HG03135 (cell line): ENCODE measurements around the gene C2CD3.
"Not testable (repeated sequence)": the region's sequence is repeated elsewhere in the genome, so short reads cannot be mapped to it uniquely, and the experiment has no call there.

Experiments used
- ATAC-seq: cut with Tn5 transposase; IDR thresholded peaks from one replicate; pipeline ENCODE4 v1.9.1; 2021; ENCODE audit warnings: mild to moderate bottlenecking, moderate library complexity; ENCODE audit not compliant: unreplicated experiment

Gene C2CD3

DNA sequence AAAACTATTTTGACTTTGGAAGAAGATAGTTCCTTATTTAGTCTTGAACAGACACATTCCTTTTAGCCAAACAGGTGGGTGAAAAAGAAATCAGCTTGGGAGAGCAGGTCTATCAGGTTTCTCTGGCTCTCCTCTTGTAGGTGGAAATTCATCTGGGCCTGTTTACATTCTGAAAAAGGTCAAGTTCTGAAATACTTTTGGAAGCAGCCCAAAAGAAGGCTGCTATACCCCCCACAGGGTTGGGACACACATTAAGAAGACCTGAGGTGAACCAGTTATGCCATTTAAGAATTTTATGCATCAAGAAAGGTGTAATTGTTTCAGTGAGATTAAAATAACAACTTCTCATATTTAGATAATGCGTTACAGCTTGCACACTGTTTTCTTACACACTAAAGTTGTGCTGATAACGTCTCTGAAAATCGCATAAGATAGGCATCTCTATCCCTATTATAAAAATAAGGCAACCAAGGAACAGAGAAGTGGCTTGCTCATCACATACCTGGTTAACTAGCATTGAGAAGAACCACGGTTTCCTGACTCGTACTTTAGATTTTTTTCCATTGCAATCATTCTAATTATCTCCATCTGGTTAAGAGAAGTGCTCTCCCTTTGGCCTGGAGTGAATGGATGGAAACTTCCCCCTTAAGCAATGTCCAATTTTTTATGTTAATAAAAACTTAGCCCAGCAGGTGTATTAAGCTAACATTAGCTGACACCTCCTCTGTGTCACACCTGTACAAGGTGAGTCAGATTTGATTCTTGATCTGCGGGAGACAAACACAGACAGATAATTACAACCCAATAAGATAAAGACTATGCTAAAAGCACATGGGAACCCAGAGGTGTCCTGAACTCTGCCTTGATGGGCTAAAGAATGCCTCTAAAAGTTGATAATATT lies 101.4 kb downstream of the C2CD3 start:
- no peak for ATAC-seq

DNA sequence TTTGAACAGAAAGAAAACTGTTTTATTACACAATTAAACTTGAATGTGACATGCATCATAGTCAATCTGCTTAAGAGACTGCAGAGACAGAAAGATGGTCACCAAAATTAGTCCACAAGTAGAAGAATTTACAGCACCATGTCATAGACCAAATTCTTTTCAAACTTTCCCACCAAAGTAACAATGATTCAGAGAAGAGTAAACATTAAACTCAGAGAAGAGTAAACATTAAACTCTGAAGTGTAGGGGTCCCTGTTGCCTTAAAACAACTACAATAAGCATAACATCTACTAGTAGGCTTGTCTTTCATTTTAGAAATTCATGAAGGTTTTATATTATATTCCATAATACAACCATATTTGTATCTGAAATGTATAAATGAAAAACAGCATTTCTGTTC lies 104.1 kb downstream of the C2CD3 start:
- not testable (repeated sequence) for ATAC-seq

- not testable (repeated sequence) for ATAC-seq
Observed at GRCh38 chr11:74065534-74065933, 105.3 kb downstream of the C2CD3 start.

- not testable (repeated sequence) for ATAC-seq
Observed at GRCh38 chr11:74063628-74064027, 107.2 kb downstream of the C2CD3 start.

DNA sequence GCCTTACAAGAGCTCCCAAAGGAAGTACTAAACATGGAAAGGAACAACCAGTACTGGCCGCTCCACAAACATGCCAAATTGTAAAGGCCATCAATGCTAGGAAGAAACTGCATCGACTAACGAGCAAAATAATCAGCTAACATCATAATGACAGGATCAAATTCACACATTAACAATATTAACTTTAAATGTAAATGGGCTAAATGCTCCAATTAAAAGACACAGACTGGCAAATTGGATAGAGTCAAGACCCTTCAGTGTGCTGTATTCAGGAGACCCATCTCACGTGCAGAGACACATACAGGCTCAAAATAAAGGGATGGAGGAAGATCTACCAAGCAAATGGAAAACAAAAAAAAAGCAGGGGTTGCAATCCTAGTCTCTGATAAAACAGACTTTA lies 109.2 kb downstream of the C2CD3 start:
- not testable (repeated sequence) for ATAC-seq

GRCh38 chr11:74057249-74058151 lies 113.3 kb downstream of the C2CD3 start:
- ATAC-seq: no peak

DNA sequence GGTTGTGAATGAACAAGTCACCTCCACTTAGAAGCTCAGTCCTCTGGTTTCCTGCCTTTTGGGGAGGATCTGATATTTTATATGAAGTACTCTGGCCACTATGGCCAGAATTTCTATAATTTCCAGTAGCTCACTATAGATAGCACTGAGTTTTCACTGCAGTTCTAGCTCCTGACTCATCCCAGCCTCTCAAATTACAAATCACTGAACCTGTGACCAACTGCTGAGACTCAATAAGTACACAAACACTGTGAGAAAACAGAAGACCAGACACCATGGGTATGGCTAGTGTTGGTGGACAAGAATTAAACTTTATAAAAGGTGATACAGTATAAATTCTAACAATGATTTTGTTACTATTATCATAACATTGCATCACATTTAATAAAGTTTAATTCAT lies 114.9 kb downstream of the C2CD3 start:
- ATAC-seq: no peak

DNA sequence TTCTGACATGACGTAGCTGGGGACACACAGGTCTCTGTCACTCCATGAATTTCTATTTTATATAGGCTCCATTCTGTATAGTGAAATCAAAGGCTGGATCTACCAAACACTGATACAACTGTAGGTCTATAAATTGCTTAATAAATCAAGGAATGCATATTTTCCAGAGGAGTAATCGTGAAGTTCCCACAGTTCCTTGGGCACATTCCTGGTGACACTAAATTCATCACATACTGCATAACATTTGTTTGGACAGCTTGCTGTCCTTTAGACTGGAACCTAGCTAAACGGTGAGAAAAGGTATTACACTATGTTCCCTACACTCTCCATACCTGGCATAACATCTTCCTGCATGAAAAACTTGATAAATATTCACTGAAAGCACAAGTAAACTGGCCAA lies 120.3 kb downstream of the C2CD3 start:
- no peak for ATAC-seq

DNA sequence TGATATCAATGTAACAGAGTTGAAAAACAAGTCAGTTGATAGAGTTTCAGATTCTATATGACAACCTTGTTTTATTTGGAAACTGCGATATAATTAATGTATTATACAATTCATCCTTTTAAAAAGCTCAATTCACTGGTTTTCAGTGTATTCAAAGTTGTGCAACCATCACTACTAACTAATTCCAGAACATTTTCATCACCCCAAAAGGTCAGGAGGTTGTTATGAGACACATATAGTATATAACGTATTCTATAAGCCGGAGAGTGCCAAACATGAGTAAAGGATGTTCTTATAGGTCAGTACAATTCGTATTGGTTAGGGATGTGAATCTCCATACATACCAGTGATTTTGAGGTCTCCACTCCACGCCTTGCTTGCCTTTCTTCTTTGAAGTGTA lies 121.8 kb downstream of the C2CD3 start:
- no peak for ATAC-seq

DNA sequence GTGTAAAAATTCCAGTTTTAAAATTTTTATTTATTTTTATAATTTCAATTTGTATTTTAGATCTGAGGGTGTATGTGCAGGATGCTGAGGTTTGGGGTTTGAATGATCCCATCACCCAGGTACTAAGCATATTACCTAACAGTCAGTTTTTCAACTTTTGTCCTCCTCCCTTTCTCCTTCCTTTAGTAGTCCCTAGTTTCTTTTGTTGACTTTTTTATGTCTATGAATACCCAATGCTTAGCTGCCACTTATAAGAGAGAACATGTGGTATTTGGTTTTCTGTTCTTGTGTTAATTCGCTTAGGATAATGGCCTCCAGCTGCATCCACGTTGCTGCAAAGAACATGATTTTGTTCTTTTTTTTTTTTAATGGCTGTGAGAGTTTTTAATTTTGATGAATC lies 126.3 kb downstream of the C2CD3 start:
- ATAC-seq: no peak

- ATAC-seq: no peak
Observed at GRCh38 chr11:74043450-74043849, 127.4 kb downstream of the C2CD3 start.

- ATAC-seq: no peak
Observed at GRCh38 chr11:74037309-74037708, 133.5 kb downstream of the C2CD3 start.

- no peak for ATAC-seq
Observed at GRCh38 chr11:74035264-74035663, 135.5 kb downstream of the C2CD3 start.

DNA sequence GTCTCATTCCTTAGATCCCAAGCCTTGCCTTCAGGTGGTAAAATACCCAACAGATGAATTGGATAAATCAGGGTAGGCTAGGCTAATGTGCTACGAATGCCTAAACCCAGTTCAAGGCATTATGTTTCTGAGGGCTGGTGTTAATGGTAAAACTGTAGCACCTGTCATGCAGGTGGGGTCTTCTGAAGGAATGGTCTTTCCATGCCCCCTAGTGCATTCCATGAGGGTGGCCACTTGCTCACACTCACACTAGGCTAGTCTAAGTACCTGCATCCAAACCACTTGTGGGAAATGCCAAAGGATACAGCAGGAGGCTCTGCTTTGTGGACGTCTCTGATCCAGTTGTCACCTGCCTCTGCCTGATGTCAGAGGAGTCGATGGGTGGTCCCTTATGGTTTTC lies 137.8 kb downstream of the C2CD3 start:
- no peak for ATAC-seq

DNA sequence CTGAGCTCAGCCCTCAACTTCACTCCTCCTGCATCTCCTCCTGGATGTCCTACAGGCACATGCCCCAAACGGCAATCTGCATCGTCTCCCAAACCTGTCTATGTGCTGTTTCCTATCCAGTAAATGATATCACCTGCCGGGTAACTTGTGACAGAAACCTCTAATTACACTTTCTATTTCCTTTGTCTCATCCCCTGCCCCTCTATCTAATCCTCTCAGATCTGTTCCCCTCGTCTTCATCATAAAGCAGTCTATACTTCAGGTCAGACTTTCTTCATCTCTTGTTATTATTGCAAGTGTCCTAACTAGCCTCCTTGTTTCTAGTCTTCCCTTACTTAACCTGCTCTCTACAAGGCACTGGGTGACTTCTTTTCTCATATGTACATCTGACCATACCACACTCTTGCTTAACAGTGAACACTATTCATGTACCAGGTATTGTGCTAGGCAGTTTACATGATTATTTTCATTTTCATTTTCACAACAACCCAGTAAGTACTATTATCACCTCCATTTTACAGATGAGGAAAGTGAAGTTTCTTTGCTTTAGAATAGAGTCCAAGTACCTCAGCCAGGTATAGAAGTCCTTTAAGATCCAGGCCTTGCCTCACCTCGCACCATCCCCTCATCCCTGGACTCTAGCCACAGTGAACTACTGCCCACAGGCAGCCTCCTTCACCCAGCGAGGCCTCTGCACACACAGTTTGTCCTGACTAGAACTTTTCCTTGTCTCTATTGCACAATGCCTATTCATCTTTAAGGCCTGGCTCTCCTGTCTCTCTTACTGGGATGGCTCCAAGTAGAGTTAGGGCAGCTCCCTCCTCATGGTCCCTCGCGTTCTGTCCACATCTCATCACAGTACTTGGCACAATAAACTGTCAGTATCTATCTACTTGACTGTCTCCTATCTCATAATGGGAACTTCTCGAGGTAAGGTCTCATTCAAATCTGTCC lies 139.8 kb downstream of the C2CD3 start:
- ATAC-seq: no peak

DNA sequence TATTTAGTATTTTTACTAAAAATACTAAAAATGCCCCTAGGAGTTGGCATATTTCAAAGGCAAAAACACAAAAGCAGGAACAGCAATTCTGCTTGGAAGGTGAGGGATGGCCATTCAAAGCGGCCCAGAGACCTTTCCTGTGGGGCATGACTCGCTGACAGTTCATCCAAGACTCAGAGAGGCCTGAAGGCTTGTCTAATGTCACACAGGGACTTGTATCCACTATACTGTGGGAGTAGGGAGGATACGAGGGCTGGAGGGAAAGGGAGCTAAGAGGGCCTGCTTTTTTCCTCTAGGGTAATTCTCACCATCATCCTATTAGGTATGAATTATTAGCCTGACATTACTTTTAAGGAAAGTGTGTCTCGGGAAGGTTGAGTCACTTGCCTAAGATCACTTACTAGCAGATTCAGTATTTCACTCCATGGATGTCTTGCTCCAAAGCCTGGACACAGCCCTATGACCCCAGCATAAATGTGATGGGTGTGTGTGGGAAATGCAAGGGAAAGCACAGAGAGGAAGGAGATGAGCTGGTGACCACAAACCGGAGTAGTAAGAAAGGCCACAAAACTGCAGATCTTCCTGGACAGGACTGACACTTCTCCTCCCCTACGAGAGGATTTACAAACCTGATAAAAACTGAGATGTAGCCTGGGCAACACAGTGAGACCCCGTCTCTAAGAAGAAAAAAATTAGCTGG lies 145.2 kb downstream of the C2CD3 start:
- no peak for ATAC-seq

DNA sequence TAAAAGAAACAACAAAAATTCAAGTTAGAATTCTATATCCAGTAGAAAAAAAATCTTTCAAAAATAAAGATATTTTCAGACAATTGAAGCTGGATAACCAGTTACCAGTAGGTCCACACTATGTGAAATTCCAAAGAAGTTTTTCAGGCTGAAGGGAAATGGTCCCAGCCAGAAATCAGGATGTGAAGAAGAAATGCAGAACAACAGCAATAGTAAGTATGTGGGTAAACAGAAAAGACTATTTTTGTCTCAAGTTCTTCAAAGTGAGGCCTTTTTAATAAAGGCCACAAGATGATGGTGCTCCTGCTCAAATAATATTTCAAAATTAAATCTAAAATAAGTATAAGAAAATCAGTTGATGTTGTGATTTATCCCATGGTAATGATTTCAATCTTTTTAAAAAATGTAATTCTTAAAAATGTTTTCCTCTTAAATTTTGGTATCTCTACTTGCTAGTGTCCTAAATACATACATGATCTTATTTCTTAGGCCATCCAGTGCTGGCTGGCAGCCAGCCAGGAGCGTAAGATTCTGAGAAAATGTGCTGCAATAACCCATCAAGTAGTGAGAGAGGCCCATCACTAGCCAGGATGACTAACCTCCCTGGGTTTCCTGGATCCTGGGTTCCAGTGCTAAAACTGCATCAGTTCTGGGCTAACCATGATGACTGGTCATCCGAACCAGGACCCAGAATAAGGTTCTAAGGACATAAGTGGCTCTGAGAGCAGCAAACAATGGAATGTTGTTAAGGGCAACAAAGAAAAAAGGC lies 146.4 kb downstream of the C2CD3 start:
- ATAC-seq: no peak

DNA sequence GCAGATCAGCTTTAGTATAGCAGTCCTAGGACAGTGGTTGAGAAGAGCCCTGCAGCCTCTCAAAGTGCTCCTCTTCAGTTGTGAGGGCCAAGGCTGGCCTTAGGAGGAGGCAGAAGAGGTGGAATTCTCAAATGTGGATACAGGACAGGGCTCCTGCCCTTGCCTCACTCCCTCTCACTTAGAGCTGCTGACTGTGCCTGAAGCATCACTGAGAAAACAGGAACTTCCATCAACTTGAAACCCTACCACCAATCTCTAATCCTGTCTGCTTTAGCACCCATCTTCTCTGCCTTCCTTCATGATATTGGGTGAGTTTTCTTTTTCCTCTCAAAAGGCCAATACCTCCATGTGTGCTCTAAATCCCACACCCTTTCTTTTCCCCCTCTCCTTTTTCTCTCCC lies 147.5 kb downstream of the C2CD3 start:
- no peak for ATAC-seq

DNA sequence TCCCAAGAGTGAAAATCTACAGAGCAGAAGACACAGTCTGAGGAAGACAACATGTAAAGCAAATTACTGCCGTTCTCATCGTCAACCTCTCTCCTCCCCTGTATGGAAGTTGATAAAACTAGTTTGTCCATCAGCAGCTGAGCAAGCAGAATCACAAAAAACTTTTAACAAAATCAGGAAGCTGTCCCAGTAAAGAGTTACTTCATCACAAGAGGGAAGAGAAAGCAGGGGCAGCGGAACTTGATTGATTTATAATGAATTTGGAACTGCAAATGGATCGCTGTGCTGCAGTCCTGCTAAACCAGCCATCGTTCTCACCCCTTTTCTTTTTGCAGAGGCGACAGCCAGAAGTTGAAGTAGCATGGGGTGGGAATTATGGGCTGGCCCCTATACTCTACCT lies 148.3 kb downstream of the C2CD3 start:
- ATAC-seq: no peak
